Right lobe of liver (tissue), 4 donors: Measurements from ENCODE around the gene EHD4.

Experiments used
- POLR2A ChIP-seq: fragments of 450-650 bp; IDR thresholded peaks from one replicate; pipeline ENCODE4 v1.6.1; 2017; ENCODE audit warnings: antibody characterized with exemption, mild to moderate bottlenecking
- TF ChIP-seq, protein P1 (sequence below), 4 donors: fragments of 200-600 bp in 3 of 4; fragments of 450-650 bp in 1 of 4; IDR thresholded peaks; one replicate each; pipeline versions ENCODE4 v1.5.1 to v1.8.0; 2016 to 2022; ENCODE audit warnings: antibody characterized with exemption in 4 of 4, mild to moderate bottlenecking in 2 of 4
- donor health status: DM: no; HTN: no; CAD: no.
- donor health status: DM: no; HTN: no; CAD: no.
- donor health status: DM: no; HTN: yes; CAD: no.

GRCh38 chr15:41985236-41986160 lies 13.1 kb upstream of the EHD4 start:
- TF ChIP-seq, protein P1, sequence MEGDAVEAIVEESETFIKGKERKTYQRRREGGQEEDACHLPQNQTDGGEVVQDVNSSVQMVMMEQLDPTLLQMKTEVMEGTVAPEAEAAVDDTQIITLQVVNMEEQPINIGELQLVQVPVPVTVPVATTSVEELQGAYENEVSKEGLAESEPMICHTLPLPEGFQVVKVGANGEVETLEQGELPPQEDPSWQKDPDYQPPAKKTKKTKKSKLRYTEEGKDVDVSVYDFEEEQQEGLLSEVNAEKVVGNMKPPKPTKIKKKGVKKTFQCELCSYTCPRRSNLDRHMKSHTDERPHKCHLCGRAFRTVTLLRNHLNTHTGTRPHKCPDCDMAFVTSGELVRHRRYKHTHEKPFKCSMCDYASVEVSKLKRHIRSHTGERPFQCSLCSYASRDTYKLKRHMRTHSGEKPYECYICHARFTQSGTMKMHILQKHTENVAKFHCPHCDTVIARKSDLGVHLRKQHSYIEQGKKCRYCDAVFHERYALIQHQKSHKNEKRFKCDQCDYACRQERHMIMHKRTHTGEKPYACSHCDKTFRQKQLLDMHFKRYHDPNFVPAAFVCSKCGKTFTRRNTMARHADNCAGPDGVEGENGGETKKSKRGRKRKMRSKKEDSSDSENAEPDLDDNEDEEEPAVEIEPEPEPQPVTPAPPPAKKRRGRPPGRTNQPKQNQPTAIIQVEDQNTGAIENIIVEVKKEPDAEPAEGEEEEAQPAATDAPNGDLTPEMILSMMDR (IDR thresholded peaks at IDR 0.05): no peak
- TF ChIP-seq POLR2A: no peak
